Activated CD8-positive, alpha-beta memory T cell treated with anti-CD3 and anti-CD28 coated beads for 4 hours (primary cell): ENCODE measurements around the gene LINC00632.

ENCODE experiments used
- DNase-seq, 2 donors: peaks; one replicate each; pipeline ENCODE4 v3.0.0-alpha.2; 2020; ENCODE audit warnings: low read depth in 2 of 2

The LINC00632 gene

DNA sequence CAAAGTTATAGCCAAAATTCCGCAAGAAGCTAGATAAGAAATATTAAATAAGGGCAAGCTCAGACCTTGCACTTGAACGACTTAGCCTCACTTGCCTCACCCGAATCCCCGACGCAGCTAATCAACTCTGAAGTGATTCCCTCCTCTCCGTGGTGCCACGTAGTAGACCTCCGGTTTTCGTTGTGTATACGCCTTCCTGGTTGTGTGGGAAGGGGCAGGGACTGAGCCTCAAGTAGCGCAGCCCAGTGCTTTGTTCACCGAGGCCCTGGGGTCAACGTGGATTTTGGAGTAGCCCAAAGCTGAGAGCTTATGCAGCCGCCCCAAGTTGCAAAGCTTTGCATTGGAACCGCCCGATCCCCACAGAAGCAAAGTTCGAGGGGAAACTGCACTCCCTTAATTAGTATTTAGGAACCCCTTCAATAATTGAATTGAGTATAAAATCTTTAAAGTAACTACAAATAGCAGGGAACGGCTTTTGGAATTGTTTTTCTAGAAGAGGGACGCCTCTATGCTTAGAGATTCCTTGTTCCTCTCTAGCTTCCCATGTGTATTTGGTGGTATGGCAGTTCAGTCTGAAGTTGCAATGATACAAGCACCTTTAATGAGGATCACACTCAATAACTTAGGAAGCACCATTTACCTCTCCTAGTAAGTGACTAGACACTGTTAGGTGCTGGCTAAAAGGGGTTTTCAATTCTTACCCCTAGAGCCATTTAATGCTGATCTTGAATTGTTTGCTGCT is 55.7 kb downstream of the LINC00632 start:
- DNase-seq: no peak

GRCh38 chrX:140766024-140766611 is 56.6 kb downstream of the LINC00632 start:
- peak in 1 of 2 donors; percentile 5 for DNase-seq

DNA sequence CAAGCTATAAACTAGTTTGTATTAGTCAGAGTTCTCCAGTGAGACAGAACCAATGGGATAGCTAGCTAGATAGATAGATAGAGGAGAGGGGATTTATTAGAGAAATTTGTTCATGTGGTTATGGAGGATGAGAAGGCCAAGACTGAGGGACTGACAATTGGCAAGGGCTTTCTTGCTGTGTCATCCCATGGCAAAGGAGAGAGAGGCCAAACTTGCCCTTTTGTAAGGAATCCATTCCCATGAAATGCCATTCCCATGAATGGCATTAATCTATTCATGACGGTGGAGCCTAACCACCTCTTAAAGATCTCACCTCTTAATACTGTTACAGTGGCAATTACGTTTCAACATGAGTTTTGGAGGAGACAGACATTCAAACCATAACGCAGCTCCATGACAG is 58.1 kb downstream of the LINC00632 start:
- DNase-seq: no peak

- DNase-seq: no peak
Measured at GRCh38 chrX:140775211-140775610, 65.7 kb downstream of the LINC00632 start.

DNA sequence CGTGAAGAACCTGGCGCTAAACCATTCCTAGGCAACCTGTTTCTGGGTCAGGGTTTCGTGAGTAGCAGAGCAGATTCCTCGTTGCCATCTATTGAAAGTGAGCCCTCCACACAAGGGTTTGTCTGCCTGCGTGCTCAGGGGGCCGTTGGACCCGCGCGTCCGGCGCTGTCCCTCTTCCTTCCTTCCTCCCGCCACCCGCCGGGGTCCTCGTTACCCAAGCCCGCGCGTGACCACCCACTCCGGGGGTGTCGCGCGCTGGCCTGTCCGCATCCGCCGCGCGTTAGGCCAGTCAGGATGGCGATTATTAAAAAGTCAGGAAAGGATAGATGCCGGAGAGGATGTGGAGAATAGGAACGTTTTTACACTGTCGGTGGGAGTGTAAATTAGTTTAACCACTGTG is 66.8 kb downstream of the LINC00632 start:
- no peak for DNase-seq

GRCh38 chrX:140794642-140795041 is 85.1 kb downstream of the LINC00632 start:
- DNase-seq: no peak

DNA sequence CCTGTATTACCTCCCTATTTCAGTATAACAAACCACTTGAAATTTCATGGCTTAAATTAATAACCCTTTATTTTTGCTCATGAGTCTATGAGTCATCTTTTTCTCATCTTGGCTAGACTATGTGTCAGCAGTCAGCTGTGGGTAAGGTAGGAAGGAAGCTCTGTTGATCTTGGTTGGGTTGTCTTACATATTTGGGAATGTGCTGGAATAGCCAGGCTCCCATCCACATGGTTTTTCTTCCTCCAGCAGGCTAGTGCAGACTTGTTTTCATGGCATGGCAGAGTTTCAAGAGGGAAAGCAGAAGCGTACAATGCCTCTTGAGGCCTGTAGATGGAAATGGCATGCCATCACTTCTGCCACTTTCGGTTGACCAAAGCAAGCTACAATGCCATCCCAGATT is 89.7 kb downstream of the LINC00632 start:
- DNase-seq: no peak

DNA sequence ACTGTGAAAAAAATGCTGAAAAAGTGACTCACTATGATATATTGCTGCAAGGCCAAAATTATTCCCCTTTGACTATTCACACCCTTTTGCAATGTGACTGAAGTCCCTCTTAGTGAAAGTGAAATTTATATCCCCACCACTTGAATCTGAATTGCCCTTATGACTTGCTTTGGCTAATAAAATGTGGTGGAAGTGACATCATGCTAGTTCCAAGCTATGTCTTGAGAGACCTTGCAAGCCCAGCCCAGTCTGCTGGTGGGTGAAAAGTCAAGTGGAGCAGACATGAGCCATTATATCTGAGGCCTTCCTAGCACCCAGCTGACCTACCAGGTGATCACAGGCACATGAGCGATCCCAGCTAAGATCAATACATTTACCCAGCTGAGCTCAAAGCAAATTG is 94.7 kb downstream of the LINC00632 start:
- no peak for DNase-seq

DNA sequence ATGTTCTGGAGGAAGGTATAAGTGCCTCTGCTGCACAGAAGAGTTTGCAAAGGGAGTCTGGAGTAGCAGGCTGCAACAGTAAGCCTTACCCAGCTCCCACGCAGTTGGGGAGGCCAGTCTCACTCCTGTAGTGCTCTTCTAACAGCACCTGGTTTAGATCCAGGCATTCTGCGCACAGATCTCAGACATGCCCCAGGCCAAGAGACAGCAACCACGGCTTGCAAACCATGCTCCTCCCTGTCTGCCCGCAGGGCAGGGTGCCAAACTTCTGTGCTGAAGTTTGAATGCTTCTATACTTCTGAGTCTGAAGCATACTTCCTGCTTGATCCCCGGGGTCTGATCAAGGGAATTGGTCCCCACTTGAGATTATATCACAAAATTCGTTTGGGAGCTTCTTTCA is 106.3 kb downstream of the LINC00632 start:
- no peak for DNase-seq

GRCh38 chrX:140817943-140818342 is 108.4 kb downstream of the LINC00632 start:
- no peak for DNase-seq

- DNase-seq: no peak
Measured at GRCh38 chrX:140821280-140821679, 111.7 kb downstream of the LINC00632 start.

- no peak for DNase-seq
Measured at GRCh38 chrX:140822184-140822583, 112.6 kb downstream of the LINC00632 start.

DNA sequence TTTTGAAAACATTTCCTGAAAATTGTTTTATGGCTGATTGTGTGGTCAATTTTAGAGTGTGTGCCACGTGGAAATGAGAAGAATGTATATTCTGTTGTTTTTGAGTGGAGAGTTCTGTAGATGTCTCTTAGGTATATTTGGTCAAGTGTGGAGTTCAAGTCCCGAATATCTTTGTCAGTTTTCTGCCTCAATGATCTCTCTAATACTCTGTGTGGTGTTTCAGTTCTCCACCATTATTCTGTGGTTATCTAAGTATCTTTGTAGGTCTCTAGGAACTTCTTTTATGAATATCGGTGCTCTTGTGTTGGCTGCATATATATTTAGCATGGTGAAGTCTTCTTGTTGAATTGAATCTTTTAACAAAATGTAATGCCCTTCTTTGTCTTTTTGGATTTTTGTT is 113.3 kb downstream of the LINC00632 start:
- no peak for DNase-seq

- DNase-seq: no peak
Measured at GRCh38 chrX:140836874-140837273, 127.3 kb downstream of the LINC00632 start.
